GM23338 (cell line): Measurements from ENCODE around the gene H19. TPM values are rescaled to one million over a fixed set of nuclear protein-coding genes. Genes with fewer than 3 reads are reported as not detected.

Source experiments
- ATAC-seq: fragments of 200-7000 bp; cut with Tn5 transposase; 3 replicates; pipeline ENCODE4 v1.9.1; 2020
- DNase-seq: peaks from one replicate; pipeline ENCODE4 v3.0.0-alpha.2; 2015; ENCODE audit warnings: low spot score
- H2AFZ ChIP-seq: fragments of 200-600 bp; sonication (generic); 2 replicates; pipeline ENCODE4 v1.8.0; 2016; ENCODE audit warnings: antibody characterized with exemption, mild to moderate bottlenecking, moderate library complexity
- H3F3A ChIP-seq: fragments of 200-600 bp; sonication (generic); replicated peaks from 2 replicates; pipeline ENCODE4 v1.8.0; 2017; ENCODE audit warnings: antibody characterized with exemption, mixed run types, low read depth
- H3K27ac ChIP-seq: fragments of 200-600 bp; sonication (generic); 2 replicates; pipeline ENCODE4 v1.6.1; 2016; ENCODE audit warnings: low read depth
- H3K27me3 ChIP-seq: fragments of 200-600 bp; sonication (generic); 2 replicates; pipeline ENCODE4 v1.8.0; 2016; ENCODE audit warnings: mild to moderate bottlenecking, mixed run types, moderate library complexity; ENCODE audit not compliant: insufficient read depth
- H3K36me3 ChIP-seq: fragments of 200-600 bp; sonication (generic); 2 replicates; pipeline ENCODE4 v1.8.0; 2016; ENCODE audit warnings: mild to moderate bottlenecking; ENCODE audit not compliant: insufficient read depth
- H3K4me1 ChIP-seq: fragments of 200-600 bp; sonication (generic); 2 replicates; pipeline ENCODE4 v1.8.0; 2016; ENCODE audit warnings: mild to moderate bottlenecking, moderate library complexity; ENCODE audit not compliant: insufficient read depth
- H3K4me2 ChIP-seq: fragments of 200-600 bp; sonication (generic); 2 replicates; pipeline ENCODE4 v1.7.1; 2017; ENCODE audit warnings: mixed run types
- H3K4me3 ChIP-seq: fragments of 200-600 bp; sonication (generic); 2 replicates; pipeline ENCODE4 v1.6.1; 2016; ENCODE audit warnings: mixed run types
- H3K79me2 ChIP-seq: fragments of 200-600 bp; sonication (generic); replicated peaks from 2 replicates; pipeline ENCODE4 v1.8.0; 2017; ENCODE audit warnings: mild to moderate bottlenecking; ENCODE audit not compliant: insufficient read depth
- H3K9me2 ChIP-seq: fragments of 200-600 bp; sonication (generic); 2 replicates; pipeline ENCODE4 v1.8.0; 2017; ENCODE audit not compliant: insufficient read depth
- H4K20me1 ChIP-seq: fragments of 200-600 bp; sonication (generic); replicated peaks from 2 replicates; pipeline ENCODE4 v1.8.0; 2017; ENCODE audit warnings: mild to moderate bottlenecking; ENCODE audit not compliant: insufficient read depth
- H3K27ac Mint-ChIP-seq: 2 replicates; pipeline ENCODE4 v1.8.0; 2020; ENCODE audit warnings: inconsistent platforms, mild to moderate bottlenecking, moderate library complexity, mixed read lengths
- H3K27me3 Mint-ChIP-seq: 3 replicates; pipeline ENCODE4 v1.8.0; 2022; ENCODE audit warnings: low read depth, mild to moderate bottlenecking, moderate library complexity, mixed read lengths, inconsistent platforms; ENCODE audit not compliant: insufficient read depth, poor library complexity
- H3K36me3 Mint-ChIP-seq: 3 replicates; pipeline ENCODE4 v1.8.0; 2021; ENCODE audit warnings: low read depth, mild to moderate bottlenecking, inconsistent platforms, moderate library complexity, mixed read lengths
- H3K4me1 Mint-ChIP-seq: 3 replicates; pipeline ENCODE4 v1.8.0; 2020; ENCODE audit warnings: mild to moderate bottlenecking, inconsistent platforms, mixed read lengths
- H3K4me3 Mint-ChIP-seq: 3 replicates; pipeline ENCODE4 v1.8.0; 2021; ENCODE audit warnings: moderate library complexity, mild to moderate bottlenecking, inconsistent platforms, mixed read lengths
- H3K9me3 Mint-ChIP-seq: 3 replicates; pipeline ENCODE4 v1.8.0; 2020; ENCODE audit warnings: moderate library complexity, mild to moderate bottlenecking, inconsistent platforms, mixed read lengths
- CTCF ChIP-seq, 2 experiments: fragments of 200-600 bp in 1 of 2; sonication (generic) in 1 of 2; conservative IDR thresholded peaks; 2 replicates each; pipeline versions ENCODE4 v1.5.1 to v1.6.1; 2016 to 2017; ENCODE audit warnings: antibody characterized with exemption in 2 of 2, low read depth in 2 of 2, mild to moderate bottlenecking in 2 of 2, moderate library complexity in 1 of 2
- EZH2 ChIP-seq: fragments of 200-600 bp; sonication (generic); IDR thresholded peaks from one replicate; pipeline ENCODE4 v1.8.0; 2017; ENCODE audit warnings: antibody characterized with exemption, mild to moderate bottlenecking, low read depth; ENCODE audit not compliant: unreplicated experiment
- EZH2phosphoT487 ChIP-seq: fragments of 200-600 bp; sonication (generic); IDR thresholded peaks from one replicate; pipeline ENCODE4 v1.8.1; 2018; ENCODE audit warnings: antibody characterized with exemption; ENCODE audit not compliant: unreplicated experiment
- REST ChIP-seq: IDR thresholded peaks from one replicate; pipeline ENCODE4 v1.6.1; 2018; ENCODE audit warnings: antibody characterized with exemption; ENCODE audit not compliant: unreplicated experiment
- STAT1 ChIP-seq: IDR thresholded peaks from one replicate; pipeline ENCODE4 v1.6.1; 2016; ENCODE audit warnings: antibody characterized with exemption; ENCODE audit not compliant: unreplicated experiment
- ZNF114 ChIP-seq: fragments of 250-450 bp; sonication (Bioruptor Pico); IDR thresholded peaks from 2 replicates; pipeline ENCODE4 v1.5.0; 2020; ENCODE audit warnings: mild to moderate bottlenecking, moderate library complexity
- ZNF462 ChIP-seq: fragments of 250-450 bp; sonication (Bioruptor Pico); IDR thresholded peaks from 2 replicates; pipeline ENCODE4 v1.5.0; 2020; ENCODE audit warnings: mild to moderate bottlenecking, moderate library complexity
- polyA plus RNA-seq: library from polyadenylated mRNA; unstranded; fragments of >200 nt; fragmentation: Nextera tagmentation; extraction: Ambion mirVana; gene quantifications from 2 replicates; pipeline ENCODE4 v1.2.1, GENCODE V29; 2016
- total RNA-seq: library from RNA; depleted of rRNA; stranded (reverse); fragments of >200 nt; shearing (Covaris generic); gene quantifications from 2 replicates; pipeline ENCODE4 v1.2.3, GENCODE V29; 2014

Gene H19
- total and polyA plus RNA-seq, 2 experiments from 2014 or later, result 0.76 to 0.86 TPM

GRCh38 chr11:2031058-2031457, 33.4 kb upstream of the H19 start (continued):
- no peak for TF ChIP-seq CTCF (conservative IDR thresholded peaks at IDR 0.05; ENCODE audit: low read depth in 2 of 2)
- no peak for TF ChIP-seq EZH2phosphoT487
- TF ChIP-seq STAT1, result no peak

GRCh38 chr11:2027708-2028107, 30.1 kb upstream of the H19 start:
- DNase-seq, result no peak
- no peak overlapping the region for H3K27ac ChIP-seq
- H3F3A ChIP-seq, result no peaks in the 10 kb centered on the region
- Mint-ChIP-seq H3K27ac (no peak overlapping the region), H3K4me1 (no peaks in the 10 kb centered on the region), H3K36me3 (no peaks in the 10 kb centered on the region), H3K27me3 (no peaks in the 10 kb centered on the region), H3K9me3 (no peaks in the 10 kb centered on the region), H3K4me3 (no peak overlapping the region)
- no peaks in the 10 kb centered on the region for H3K9me2 ChIP-seq
- H3K79me2 ChIP-seq, result no peaks in the 10 kb centered on the region
- no peak overlapping the region for H3K4me2 ChIP-seq
- H3K27me3 ChIP-seq, result no peaks in the 10 kb centered on the region
- no peaks in the 10 kb centered on the region for H4K20me1 ChIP-seq
- no peak overlapping the region for H3K4me3 ChIP-seq
- H2AFZ ChIP-seq, result no peak overlapping the region
- no peaks in the 10 kb centered on the region for H3K36me3 ChIP-seq
- ATAC-seq, result no peak
- TF ChIP-seq ZNF114 (CRISPR knock-in tag) (no peak), ZNF462 (CRISPR knock-in tag) (no peak), EZH2 (no peak), REST (no peak)
- no peaks in the 10 kb centered on the region for H3K4me1 ChIP-seq
